HG02885 (cell line): ENCODE measurements around the gene PLD6.

ENCODE experiments used
- ATAC-seq: cut with Tn5 transposase; IDR thresholded peaks from one replicate; pipeline ENCODE4 v1.9.1; 2021; ENCODE audit warnings: mild to moderate bottlenecking; ENCODE audit not compliant: unreplicated experiment, poor library complexity

PLD6 gene

GRCh38 chr17:17180141-17180603 lies 26.0 kb downstream of the PLD6 start:
- ATAC-seq, result no peak

GRCh38 chr17:17179371-17179827 lies 26.7 kb downstream of the PLD6 start:
- ATAC-seq, result peak; percentile 58

GRCh38 chr17:17177176-17177575 lies 29.0 kb downstream of the PLD6 start:
- no peak for ATAC-seq

GRCh38 chr17:17176341-17176740 lies 29.8 kb downstream of the PLD6 start:
- ATAC-seq, result no peak

- peak; percentile 44 for ATAC-seq
These were observed 30.2 kb downstream of the PLD6 start for GRCh38 chr17:17175917-17176316.

- no peak for ATAC-seq
These were observed 30.8 kb downstream of the PLD6 start for GRCh38 chr17:17175340-17175739.

- ATAC-seq, result no peak
These were observed 32.2 kb downstream of the PLD6 start for GRCh38 chr17:17173921-17174320.

- ATAC-seq, result no peak
These were observed 33.1 kb downstream of the PLD6 start for GRCh38 chr17:17172990-17173389.

GRCh38 chr17:17172001-17172939 lies 33.9 kb downstream of the PLD6 start:
- ATAC-seq, result no peak

- no peak for ATAC-seq
These were observed 34.9 kb downstream of the PLD6 start for GRCh38 chr17:17171186-17171585.

- no peak for ATAC-seq
These were observed 35.7 kb downstream of the PLD6 start for GRCh38 chr17:17170346-17170985.

- no peak for ATAC-seq
These were observed 36.7 kb downstream of the PLD6 start for GRCh38 chr17:17169396-17169795.

- no peak for ATAC-seq
These were observed 37.7 kb downstream of the PLD6 start for GRCh38 chr17:17168401-17168800.

GRCh38 chr17:17167986-17168385 lies 38.1 kb downstream of the PLD6 start:
- no peak for ATAC-seq

GRCh38 chr17:17167356-17167755 lies 38.8 kb downstream of the PLD6 start:
- ATAC-seq, result no peak

- ATAC-seq, result no peak
These were observed 39.7 kb downstream of the PLD6 start for GRCh38 chr17:17166446-17166845.

GRCh38 chr17:17165666-17166308 lies 40.3 kb downstream of the PLD6 start:
- ATAC-seq, result no peak

- ATAC-seq, result no peak
These were observed 41.5 kb downstream of the PLD6 start for GRCh38 chr17:17164676-17165075.

- ATAC-seq, result no peak
These were observed 42.0 kb downstream of the PLD6 start for GRCh38 chr17:17164156-17164555.

- ATAC-seq, result no peak
These were observed 44.4 kb downstream of the PLD6 start for GRCh38 chr17:17161759-17162158.

GRCh38 chr17:17161121-17161520 lies 45.0 kb downstream of the PLD6 start:
- ATAC-seq, result no peak
